NCI-H146 treated with DMSO at 0.1 percent for 48 hours (cell line): ENCODE results near the gene AP5S1.
"Not testable (repeated sequence)": the region's sequence is repeated elsewhere in the genome, so short reads cannot be mapped to it uniquely, and the experiment has no call there.

Experiments
- DNase-seq: peaks from one replicate; lab custom pipeline; 2025; ENCODE audit not compliant: unreplicated experiment; lab: John Stamatoyannopoulos, UW

The AP5S1 gene

DNA sequence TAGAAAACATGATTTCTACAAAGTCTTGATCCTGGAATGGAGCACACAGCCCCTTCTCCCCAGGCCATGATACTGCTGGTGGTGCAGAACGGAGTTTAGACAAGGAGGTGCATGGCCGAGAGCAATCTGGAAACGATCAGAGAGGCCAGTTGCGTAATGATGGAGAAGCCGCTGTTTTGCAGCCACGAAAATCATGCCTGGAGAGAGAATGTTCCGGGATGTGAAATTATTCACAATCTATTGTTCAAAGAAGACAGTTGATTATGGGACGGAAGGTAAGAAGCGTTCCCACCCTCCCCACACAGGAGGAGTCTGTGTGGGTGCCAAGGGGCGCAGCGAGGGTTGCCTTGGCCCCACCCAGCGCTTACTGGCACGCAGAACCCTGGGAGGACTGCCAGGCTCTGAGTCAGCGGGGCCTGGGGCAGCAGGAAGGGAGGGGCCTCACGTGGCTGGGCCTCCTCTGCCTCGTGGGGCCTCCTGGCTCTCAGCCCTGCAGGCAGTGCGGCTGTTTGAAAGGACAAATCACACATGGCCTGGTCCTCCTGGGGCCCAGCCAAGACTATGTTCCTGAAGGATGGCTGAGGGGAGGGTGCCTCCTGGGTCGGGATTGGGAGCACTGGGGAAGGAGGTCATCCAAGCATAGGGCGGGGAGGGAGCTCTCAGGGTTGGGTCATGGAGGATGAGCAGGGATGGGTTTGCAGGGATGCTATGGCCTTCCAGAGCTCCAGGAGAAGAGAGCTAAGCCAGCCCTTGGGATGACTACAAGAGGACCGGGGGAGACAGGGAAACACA lies 8.7 kb upstream of the AP5S1 start:
- no peak for DNase-seq

DNA sequence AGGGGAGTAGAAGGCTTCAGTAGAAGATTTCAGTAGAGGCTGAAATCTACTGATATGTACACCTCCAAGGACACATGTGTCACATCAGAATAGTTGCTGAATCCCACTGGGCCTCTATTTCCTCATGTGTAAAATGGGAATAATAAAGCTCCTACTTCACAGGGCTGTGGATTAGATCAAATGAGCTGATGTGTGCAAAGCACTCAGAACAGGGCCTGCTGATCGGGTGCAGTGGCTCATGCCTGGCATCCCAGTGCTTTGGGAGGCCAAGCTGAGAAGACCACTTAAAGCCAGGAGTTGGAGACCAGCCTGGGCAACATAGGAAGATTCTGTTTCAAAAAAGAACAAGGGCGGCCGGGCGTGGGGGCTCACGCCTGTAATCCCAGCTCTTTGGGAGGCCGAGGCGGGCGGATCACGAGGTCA lies 8.1 kb upstream of the AP5S1 start:
- no peak for DNase-seq

DNA sequence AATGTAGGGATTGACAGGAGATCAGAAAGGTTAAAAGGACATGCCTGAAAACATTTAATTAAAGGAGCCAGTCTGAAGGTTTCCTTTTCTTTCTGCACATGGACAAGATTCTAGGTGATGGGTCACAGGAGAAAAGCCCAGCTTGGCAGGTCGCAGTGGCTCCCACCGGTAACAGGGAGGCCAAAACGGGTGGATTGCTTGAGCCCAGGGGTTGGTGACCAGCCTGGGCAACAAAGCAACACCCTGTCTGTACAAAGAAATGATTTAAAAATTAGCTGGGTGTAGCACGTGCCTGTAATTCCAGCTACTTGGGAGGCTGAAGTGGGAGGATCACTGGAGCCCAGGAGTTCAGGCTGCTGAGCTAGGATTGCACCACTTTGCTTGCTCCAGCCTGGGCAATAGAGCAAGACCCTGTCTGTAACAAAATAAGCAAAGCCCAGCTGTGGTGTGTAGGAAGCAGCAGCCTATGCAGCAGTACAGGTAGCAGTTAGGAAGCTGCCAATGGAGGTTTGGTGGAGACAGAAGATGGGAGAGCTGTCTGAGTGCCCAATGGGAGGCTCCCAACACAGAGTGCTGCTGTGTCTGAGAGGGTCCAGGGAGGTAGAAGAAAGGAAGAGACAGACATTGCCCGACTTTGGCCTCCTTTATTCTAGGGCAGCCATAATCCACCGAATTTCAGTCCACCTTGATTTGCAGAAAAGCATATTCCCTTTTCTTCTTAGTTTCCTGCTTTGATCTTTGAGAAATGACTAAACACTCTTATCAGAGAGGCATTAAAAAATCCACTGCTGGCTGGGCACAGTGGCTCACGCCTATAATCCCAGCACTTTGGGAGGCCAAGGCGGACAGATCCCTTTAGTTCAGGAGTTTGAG lies 7.1 kb upstream of the AP5S1 start:
- no peak for DNase-seq

DNA sequence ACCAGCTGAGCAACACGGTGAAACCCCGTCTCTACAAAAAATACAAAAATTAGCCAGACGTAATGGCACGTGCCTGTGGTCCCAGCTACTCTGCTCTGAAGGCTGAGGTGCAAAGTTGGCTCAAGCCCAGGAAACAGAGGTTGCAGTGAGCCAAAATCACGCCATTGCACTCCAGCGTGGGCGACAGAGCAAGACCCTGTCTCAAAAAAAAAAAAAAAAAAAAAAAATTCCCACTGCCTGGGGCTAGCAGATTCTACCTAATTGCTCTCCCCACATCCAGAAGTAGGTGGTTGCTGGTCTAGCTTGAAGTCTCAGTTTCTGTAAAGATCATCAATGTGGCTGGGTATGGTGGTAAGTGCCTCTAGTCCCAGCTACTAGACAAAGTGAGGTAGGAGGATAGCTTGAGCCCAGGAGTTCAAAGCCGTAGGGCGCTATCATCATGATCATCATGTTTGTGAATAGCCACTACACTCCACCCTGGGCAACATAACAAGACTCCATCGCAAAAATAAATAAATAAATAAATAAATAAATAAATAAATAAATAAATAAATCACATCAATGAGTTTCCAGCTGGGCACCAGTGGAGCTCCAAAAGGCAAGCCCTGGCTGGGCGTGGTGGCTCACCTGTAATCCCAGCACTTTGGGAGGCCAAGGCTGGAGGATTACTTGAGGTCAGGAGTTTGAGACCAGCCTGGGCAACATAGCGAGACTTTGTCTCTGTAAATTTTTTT lies 6.3 kb upstream of the AP5S1 start:
- no peak for DNase-seq

DNA sequence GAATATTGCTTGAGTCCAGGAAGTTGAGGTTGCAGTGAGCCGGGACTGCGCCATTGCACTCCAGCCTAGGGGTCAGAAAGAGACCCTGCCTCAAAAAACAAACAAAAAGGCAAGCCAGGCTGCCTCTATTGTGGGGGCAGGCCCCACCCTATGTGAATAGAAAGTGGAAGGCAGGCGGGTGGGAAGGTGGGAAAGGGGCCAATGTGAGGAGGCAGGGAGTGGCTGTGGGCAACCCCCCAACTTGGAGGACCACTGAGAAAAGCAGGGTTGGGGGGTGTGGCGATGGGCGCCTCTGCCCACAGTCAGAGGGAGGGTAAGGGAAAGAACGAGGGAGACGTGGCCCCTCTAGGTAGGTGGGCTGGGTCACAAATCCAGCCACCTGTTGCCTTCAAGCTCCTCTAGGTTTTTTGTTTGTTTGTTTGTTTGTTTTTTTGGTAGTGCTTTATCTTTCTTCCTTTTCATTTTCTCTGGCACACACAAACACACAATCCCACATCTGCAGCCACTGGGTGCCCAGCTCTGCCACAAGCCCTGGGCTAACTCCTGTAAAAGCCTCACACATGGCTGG lies 5.3 kb upstream of the AP5S1 start:
- no peak for DNase-seq

- no peak for DNase-seq
These were observed 4.5 kb upstream of the AP5S1 start for GRCh38 chr20:3815703-3816315.

- peak; percentile 58 for DNase-seq
These were observed 1.9 kb upstream of the AP5S1 start for GRCh38 chr20:3818155-3819151.

GRCh38 chr20:3819411-3820047 lies 818 bp upstream of the AP5S1 start:
- DNase-seq = no peak

- no peak for DNase-seq
These were observed 767 bp downstream of the AP5S1 start for GRCh38 chr20:3820901-3821727.

- DNase-seq = no peak
These were observed 1.6 kb downstream of the AP5S1 start for GRCh38 chr20:3821996-3822395.

DNA sequence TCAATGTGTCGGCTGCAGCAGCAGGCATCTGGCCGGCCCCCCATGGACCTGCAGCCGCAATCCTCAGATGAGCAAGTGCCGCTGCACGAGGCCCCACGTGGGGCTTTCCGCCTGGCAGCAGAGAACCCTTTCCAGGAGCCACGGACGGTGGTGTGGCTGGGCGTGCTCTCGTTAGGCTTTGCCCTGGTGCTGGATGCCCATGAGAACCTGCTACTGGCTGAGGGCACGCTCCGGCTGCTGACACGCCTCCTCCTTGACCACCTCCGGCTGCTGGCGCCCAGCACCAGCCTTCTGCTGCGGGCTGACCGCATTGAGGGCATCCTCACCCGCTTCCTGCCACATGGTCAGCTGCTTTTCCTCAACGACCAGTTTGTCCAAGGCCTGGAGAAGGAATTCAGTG lies 3.5 kb downstream of the AP5S1 start:
- DNase-seq = no peak

GRCh38 chr20:3825526-3825925 lies 5.2 kb downstream of the AP5S1 start:
- DNase-seq = no peak

GRCh38 chr20:3826420-3826819 lies 6.1 kb downstream of the AP5S1 start:
- no peak for DNase-seq

GRCh38 chr20:3828798-3829197 lies 8.5 kb downstream of the AP5S1 start:
- no peak for DNase-seq

DNA sequence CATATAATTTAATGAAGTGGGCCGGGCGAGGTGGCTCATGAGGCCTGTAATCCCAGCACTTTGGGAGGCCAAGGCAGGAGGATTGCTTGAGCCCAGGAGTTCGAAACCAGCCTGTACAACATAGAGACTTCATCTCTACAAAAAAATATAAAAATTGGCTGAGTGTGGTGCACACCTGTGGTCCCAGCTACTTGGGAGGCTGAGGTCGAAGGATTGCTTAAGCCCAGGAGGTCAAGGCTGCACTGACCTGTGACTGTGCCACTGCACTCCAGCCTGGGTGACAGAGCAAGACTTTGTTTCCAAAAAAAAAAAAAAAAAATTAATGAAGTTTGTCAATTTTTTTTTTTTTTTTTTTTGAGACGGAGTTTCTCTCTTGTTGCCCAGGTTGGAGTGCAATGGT lies 9.5 kb downstream of the AP5S1 start:
- not testable (repeated sequence) for DNase-seq

DNA sequence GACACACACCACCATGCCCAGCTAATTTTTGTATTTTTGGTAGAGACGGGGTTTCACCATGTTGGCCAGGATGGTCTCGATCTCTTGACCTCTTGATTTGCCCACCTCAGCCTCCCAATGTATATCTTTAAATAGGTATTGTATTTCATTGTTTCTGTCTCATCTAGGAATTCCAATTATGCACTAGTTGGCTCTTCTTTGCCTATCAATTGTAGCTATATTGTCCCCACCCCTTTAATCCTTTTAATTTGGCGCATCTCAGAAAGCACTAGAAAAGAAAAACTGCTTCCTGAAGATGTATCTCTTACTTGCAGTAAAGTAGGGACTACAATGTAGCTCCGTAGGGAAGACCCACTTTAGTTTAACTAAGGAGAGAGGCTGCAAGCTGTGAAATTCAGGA lies 15.8 kb downstream of the AP5S1 start:
- no peak for DNase-seq

GRCh38 chr20:3839328-3839727 lies 19.0 kb downstream of the AP5S1 start:
- no peak for DNase-seq

- DNase-seq = not testable (repeated sequence)
These were observed 19.9 kb downstream of the AP5S1 start for GRCh38 chr20:3840201-3840600.
